ENCODE measurements around the gene LEFTY1. TPM values are rescaled to one million over a fixed set of nuclear protein-coding genes. Genes with fewer than 3 reads are reported as not detected.
A peak's percentile ranks its signal among the peaks of the same experiment; 100 is the strongest.

Gene LEFTY1
- total and polyA plus RNA-seq, 9 of the 15 experiments (the other 6 are each of a cell fraction or from before 2014, with no cell fraction given) = 0.07 to 0.24 (median 0.17) TPM; not detected in 5

DNA sequence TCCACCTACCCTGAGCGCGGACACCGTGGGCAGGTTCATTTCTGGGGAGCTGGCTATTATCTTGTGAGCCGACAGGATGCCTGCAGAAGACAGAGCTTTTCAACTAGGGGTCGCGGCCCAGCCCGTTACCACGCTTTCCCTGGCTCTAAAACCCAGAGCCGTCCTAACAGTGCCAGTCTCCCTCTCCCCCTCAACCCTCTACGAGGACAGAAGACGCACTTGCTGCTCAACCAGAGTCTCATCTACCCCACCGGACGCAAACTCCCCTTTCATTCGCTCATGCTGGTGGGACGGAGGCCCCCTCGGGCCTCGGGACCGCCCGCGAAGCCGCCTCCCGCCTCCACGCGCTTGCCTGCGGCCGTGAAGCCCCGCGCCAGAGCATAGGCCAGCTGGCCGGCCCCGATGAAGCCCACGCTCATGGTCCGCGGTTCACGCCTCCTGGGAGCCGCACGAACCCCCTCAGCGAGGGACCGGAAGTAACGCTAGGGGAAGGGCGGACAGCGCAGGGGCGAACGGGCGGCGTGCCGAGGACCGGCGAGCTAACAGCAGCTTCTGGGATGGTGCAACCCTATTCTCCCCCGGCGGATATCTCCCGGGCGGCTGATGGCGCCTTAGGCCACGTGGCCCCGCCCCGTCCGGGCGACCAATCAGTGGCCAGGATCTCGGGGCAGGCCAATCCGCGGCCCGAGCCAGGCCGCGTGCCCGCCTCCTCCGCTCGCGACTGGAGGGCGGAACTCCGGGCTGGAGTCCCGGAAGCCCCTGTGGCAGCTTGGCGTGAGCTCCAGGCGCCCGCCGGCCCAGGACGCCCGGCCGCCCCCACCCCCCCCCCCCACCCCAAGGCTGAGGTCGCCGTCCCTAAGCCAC lies 35.0 kb upstream of the LEFTY1 start, which contains the start of gene PYCR2 (continued):
- TF ChIP-seq, protein P1, sequence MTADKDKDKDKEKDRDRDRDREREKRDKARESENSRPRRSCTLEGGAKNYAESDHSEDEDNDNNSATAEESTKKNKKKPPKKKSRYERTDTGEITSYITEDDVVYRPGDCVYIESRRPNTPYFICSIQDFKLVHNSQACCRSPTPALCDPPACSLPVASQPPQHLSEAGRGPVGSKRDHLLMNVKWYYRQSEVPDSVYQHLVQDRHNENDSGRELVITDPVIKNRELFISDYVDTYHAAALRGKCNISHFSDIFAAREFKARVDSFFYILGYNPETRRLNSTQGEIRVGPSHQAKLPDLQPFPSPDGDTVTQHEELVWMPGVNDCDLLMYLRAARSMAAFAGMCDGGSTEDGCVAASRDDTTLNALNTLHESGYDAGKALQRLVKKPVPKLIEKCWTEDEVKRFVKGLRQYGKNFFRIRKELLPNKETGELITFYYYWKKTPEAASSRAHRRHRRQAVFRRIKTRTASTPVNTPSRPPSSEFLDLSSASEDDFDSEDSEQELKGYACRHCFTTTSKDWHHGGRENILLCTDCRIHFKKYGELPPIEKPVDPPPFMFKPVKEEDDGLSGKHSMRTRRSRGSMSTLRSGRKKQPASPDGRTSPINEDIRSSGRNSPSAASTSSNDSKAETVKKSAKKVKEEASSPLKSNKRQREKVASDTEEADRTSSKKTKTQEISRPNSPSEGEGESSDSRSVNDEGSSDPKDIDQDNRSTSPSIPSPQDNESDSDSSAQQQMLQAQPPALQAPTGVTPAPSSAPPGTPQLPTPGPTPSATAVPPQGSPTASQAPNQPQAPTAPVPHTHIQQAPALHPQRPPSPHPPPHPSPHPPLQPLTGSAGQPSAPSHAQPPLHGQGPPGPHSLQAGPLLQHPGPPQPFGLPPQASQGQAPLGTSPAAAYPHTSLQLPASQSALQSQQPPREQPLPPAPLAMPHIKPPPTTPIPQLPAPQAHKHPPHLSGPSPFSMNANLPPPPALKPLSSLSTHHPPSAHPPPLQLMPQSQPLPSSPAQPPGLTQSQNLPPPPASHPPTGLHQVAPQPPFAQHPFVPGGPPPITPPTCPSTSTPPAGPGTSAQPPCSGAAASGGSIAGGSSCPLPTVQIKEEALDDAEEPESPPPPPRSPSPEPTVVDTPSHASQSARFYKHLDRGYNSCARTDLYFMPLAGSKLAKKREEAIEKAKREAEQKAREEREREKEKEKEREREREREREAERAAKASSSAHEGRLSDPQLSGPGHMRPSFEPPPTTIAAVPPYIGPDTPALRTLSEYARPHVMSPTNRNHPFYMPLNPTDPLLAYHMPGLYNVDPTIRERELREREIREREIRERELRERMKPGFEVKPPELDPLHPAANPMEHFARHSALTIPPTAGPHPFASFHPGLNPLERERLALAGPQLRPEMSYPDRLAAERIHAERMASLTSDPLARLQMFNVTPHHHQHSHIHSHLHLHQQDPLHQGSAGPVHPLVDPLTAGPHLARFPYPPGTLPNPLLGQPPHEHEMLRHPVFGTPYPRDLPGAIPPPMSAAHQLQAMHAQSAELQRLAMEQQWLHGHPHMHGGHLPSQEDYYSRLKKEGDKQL (CRISPR knock-in tag; IDR thresholded peaks at IDR 0.05; ENCODE audit: borderline replicate concordance) = no peak
- TF ChIP-seq YY1 (IDR thresholded peaks at IDR 0.05; ENCODE audit: borderline replicate concordance in 1 of 3, control insufficient read depth in 1 of 3, extremely low read depth in 1 of 3, insufficient read depth in 3 of 3, insufficient read length in 1 of 3, insufficient replicate concordance in 2 of 3, low read depth in 1 of 3, low read length in 2 of 3) (peak; percentile 41 to 92 (median 84)), SAFB (IDR thresholded peaks at IDR 0.05; ENCODE audit: borderline replicate concordance, low read depth, low read length) (no peak), ZBTB7A (IDR thresholded peaks at IDR 0.05; ENCODE audit: borderline replicate concordance, control insufficient read depth, low read depth, low read length) (0 out of 2 replicates have a peak, but pooled peaks have one; percentile 45), MAFG (tag; conservative IDR thresholded peaks at IDR 0.05) (no peak), SMARCB1 (IDR thresholded peaks at IDR 0.05; ENCODE audit: insufficient read length, low read depth) (no peak), KAT7 (CRISPR knock-in tag; IDR thresholded peaks at IDR 0.05; ENCODE audit: borderline replicate concordance) (peak; percentile 96; the same call in 1 of the 2 replicates), ZNF3 (CRISPR knock-in tag; IDR thresholded peaks at IDR 0.05) (no peak), ELF1 (tag; IDR thresholded peaks at IDR 0.05) (peak; percentile 91), HDAC2 (IDR thresholded peaks at IDR 0.05) (no peak), CBFB (CRISPR knock-in tag; IDR thresholded peaks at IDR 0.05) (peak; percentile 64; the same call in 1 of the 2 replicates), ATF1 (CRISPR knock-in tag; IDR thresholded peaks at IDR 0.05) (no peak), ATF1 (tag; IDR thresholded peaks at IDR 0.05) (peak; percentile 80), FOXM1 (IDR thresholded peaks at IDR 0.05; ENCODE audit: low read depth) (no peak), FOXM1 (CRISPR knock-in tag; IDR thresholded peaks at IDR 0.05; ENCODE audit: low read depth) (0 out of 2 replicates have a peak, but pooled peaks have one; percentile 52), STAT5B (CRISPR knock-in tag; IDR thresholded peaks at IDR 0.05) (no peak), SIN3A (IDR thresholded peaks at IDR 0.05; ENCODE audit: borderline replicate concordance in 2 of 2, control insufficient read depth in 1 of 2, low read depth in 2 of 2, low read length in 2 of 2) (peak; percentile 78 to 92; a peak in 2 of 4 replicates), ZNF551 (CRISPR knock-in tag; IDR thresholded peaks at IDR 0.05) (no peak), HMGN3 (IDR thresholded peaks at IDR 0.05; ENCODE audit: borderline replicate concordance, extremely low read depth, insufficient read length, low read depth, low read length) (peak; percentile 88), XRCC3 (IDR thresholded peaks at IDR 0.05) (no peak)
- TF ChIP-seq, protein P2, sequence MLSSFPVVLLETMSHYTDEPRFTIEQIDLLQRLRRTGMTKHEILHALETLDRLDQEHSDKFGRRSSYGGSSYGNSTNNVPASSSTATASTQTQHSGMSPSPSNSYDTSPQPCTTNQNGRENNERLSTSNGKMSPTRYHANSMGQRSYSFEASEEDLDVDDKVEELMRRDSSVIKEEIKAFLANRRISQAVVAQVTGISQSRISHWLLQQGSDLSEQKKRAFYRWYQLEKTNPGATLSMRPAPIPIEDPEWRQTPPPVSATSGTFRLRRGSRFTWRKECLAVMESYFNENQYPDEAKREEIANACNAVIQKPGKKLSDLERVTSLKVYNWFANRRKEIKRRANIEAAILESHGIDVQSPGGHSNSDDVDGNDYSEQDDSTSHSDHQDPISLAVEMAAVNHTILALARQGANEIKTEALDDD (IDR thresholded peaks at IDR 0.05) = no peak

Measured in K562 (cell line).